CD4-positive, alpha-beta T cell treated with Interferon alpha-2 for 1 hour (primary cell): ENCODE data around the gene RIC8B.
"Not testable (repeated sequence)": the region's sequence is repeated elsewhere in the genome, so short reads cannot be mapped to it uniquely, and the experiment has no call there.

Experiments
- DNase-seq, 2 donors: peaks; one replicate each; pipeline ENCODE4 v3.0.0-alpha.2; 2020 to 2022

The RIC8B gene

DNA sequence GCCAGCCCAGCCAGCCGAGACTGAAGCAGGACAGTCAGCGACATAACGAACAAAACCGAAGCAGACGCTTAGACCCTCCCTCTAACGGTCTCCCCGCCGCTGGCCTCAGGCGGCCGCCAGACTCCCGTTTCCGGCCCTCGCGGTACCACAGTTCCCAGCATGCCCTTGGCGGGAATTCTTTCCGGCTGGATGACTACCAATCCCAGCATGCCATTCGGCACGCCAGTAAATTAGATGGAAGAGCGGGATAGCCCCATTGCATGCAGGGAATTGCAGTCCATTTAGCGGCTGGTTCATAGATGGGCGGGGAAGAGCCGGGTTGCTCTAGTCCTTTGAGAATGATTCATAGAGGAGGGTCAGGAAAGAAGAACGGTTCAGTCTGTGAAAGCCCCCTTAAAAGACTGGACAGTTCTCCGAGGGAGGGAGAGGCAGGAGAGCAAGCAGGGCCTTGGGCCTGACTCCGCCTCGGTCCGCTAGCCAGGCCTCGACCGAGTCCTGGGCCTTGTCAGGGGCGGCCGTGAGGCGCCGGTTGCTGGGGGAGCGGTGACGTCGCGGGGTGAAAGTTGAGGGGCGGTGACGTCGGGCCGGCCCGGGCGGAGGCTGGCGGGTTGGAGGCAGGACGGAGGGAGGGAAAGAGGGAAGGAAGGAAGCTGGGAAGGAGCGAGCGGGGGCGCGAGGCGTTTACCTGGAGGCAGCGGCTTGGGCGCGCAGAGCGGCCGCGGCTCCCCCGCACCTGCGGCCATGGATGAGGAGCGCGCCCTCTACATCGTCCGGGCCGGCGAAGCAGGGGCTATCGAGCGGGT lies at the start of gene RIC8B:
Gene RIC8B (plus strand): TSS at position 678 of the 803 bp plus-strand sequence. CDS start 64 bp downstream, at position 742.
- DNase-seq: peak; percentile 84 to 89

- no peak for DNase-seq
These were observed 49.5 kb upstream of the RIC8B start for GRCh38 chr12:106724934-106725333.

GRCh38 chr12:106726603-106727202 lies 47.8 kb upstream of the RIC8B start:
- DNase-seq: not testable (repeated sequence)

DNA sequence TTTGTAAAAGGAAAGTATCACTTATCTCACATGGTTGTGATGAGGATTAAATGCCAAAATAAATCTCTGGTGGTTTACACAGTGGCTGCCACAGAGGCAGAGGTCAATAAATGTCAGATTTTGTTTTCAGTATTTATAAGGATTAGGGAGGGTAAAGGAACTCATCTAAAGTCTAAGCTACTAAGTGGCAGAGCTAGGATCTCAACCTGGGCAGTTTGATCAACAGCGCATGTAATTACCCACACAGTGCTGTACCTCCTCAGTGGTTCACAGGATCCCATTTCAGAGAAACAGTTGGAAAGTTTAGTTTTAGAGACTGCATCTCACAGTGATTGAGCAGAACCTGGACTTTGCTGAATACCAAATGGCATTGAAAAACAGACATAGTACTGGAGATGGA lies 44.9 kb upstream of the RIC8B start:
- DNase-seq: no peak

DNA sequence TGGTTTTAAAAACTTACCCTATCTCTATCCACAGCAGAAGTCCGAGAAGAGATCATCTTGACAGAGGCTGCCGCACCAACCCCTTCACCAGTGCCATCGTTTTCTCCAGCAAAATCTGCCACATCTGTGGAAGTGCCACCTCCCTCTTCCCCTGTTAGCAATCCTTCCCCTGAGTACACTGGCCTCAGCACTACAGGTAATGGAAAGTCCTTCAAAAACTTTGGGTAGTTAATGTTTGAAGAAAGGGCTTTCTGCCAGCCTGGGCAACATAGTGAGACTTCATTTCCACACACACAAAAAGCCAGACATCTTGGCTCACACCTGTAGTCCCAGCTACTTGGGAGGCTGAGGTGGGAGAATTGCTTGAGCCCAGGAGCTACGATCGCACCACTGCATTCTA lies 41.6 kb upstream of the RIC8B start:
- DNase-seq: no peak

- no peak for DNase-seq
These were observed 40.8 kb upstream of the RIC8B start for GRCh38 chr12:106733660-106734059.

DNA sequence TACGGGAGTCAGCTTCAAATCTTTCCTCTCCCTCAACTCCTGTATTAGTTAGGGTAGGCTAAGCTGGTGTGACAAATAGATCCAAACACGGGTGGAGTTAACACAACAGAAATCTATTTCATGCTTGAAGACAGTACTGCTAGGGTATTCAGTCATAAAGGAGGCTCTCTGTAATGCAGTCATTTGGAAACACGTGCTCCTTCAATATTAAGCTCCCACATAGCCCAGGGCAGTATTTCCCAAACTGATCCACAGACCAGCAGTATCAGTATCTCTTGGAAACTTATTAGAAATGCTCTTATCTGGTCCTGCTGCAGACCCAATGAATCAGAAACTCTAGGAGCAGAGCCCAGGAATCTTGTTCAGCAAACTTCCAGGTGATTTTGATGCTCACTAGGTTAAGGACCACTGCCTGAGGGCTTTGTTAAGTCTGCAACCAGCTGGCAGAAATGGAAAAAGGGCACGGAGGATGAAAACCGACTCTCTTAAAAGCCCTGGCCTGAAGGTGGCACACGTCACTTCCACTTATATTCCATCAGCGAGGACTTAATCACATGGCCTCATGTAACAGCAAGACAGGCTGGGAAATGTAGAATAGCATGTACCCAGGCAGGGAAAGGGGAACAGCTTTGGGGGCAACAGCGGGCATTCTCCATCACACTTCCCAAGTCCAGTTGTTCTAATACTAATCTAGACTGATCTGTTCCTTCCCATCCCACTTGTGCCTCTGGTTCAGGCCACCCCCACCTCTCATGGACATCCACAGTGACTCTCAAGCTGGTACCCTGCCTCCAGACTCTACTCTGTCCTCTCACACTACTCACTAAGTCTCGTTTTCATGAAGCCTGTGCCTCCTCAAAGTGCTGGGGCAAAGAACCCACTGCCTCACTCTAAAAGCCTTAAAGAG lies 38.2 kb upstream of the RIC8B start:
- DNase-seq: peak; percentile 11 to 48

DNA sequence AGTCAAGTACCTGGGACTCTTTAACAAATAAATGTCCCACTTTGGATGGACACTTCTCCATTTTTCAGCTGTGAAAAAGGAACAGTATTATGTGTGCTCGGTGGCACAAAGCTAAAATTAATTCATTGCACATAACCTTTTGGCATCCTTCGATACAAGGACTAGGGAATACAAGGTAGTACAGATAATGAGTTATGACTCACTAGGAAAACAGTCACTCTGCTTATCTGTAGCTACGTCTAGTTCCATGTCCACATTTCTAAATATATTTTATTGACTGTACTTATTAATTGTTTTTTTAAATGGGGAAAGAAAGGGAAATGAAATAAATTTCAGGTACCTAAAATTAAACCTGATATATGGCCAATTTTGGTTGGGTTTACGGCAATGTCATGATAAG lies 35.2 kb upstream of the RIC8B start:
- no peak for DNase-seq

- no peak for DNase-seq
These were observed 34.5 kb upstream of the RIC8B start for GRCh38 chr12:106739815-106740530.

GRCh38 chr12:106740818-106741217 lies 33.7 kb upstream of the RIC8B start:
- no peak for DNase-seq

- no peak for DNase-seq
These were observed 33.2 kb upstream of the RIC8B start for GRCh38 chr12:106741247-106741646.

DNA sequence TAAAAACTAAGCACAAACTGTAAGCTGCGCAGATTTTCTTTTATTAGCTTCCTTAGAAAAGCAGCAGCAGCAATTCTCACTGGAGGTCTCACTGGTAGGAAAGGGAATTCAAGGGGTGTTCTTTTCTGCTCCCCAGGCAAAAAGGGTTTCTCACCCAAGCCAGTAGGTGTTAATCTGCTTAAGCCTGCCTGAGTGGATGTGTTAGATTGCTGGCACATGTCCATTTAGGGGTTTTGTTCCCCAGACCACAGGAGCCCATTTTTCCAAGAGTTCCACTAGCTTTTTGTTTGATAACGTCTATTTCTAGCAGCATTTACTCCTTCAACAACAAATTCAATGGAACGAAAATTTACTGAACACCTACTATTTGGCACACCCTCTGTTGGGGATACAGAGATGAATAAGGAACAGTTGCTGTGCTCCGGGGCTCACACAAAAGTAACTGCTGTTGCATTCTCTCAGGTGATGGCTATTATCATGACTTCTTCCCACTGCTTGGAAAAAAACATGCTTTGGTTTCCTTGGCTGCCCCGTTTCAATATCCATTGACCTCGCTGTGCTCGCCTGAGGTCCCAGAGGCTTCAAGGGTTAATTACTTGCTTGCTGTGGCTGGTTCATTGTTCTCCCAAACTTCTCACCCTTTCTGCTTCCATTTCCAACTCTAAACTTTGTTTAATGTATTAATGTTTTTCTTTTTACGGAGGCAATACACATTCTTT lies 31.1 kb upstream of the RIC8B start:
- DNase-seq: no peak

DNA sequence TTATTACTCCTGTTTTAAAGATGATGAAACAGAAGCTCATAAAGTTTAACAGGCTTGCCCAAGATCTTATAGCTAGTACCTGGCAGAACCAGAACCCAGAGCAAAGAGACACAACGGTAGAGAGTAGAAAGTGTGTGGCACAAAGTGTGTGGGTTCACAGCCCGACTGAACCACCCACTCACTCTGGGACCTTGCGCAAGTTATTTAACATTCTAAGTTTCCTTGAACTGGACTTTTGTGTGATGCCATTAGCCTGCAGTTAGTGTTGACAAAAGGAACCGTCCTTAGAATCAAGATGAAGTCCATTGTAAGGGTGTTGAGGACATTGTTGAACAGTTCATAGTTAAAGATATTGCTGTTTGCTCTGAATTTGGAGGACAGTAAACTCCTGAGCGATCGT lies 29.9 kb upstream of the RIC8B start:
- no peak for DNase-seq

DNA sequence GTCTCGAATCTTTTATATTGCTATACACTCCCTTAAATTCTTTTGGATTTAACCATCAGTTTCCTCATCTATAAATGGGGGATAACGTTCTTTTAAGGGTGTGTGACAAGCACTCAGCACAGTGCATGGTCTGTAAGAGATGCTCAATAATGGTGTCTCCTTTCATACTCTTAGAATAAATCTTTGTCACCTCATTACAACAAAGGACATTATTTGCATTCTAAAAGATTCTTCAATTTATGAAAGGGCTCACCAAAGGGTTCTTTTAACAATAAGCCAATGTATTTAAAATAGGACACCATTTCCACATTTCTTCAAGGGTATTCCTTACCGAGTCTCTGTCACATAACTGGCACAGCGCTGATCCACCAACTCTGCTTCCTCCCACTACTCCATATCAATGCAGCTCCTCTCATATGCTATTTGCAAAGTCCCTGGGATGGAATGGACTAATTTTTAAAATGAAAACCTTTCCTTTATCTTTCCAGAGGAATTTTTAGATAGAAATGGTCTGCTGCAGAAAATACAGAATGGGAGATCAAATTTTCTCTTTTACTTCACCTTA lies 29.2 kb upstream of the RIC8B start:
- no peak for DNase-seq

DNA sequence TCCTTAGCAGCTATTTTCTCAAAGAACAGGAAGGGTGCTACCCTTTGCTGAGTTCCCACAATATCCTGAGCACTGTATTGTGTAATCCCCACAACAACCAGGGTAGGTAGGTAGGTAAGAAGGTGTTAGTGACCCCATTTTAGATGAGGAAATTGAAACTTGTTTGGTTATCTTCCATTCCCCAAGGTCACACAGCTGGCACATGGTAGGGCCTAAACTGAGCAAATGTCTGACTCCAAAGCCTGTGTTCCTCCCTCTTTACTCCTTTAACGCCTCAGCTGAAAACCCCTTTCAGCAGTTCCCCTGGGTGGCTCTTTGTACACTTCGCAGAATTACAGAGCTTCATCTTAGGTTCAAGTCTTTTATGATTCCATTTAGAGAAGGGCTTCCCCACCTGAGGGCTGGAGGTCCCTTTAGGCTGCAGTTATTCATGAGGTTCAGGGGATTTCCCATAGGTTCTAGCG lies 26.5 kb upstream of the RIC8B start:
- peak; percentile 48 to 83 for DNase-seq

DNA sequence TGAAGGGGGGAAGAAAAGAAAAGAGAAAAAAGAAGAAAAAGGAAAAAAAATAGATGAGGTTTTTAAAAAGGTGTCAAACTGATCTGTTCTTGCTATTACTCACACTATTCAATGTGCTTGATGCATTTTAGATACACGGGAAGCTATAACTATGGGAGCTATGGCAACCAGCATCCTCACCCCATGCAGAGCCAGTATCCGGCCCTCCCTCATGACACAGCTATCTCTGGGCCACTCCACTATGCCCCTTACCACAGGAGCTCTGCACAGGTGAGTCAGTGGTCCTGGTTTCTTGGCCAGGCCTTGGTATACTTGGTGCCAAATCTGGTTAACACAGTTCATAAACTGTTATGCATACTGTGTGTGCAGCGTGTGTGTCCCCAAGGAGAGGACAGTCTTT lies 24.0 kb upstream of the RIC8B start:
- peak in 1 of 2 donors; percentile 18 for DNase-seq

GRCh38 chr12:106753526-106753925 lies 21.0 kb upstream of the RIC8B start:
- peak; percentile 35 to 54 for DNase-seq

DNA sequence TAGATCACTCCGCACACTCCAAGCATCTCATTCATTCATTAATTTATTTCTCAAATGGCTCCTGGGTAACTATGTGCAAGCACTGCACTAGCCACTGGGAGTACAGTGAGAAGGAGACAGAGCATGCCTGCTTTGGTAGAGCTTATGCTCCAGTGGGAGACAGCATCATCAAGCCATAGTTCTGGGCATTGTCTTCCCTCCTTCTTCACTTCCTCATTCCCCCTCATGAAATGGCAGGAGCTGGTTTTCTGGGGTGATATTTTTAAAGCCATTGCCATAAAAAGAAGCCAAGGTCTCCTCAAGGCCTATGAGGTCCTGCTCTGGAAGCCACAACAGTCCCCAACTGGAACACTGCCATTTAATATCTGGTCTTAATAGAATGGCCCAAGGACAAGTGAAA lies 20.2 kb upstream of the RIC8B start:
- DNase-seq: no peak

DNA sequence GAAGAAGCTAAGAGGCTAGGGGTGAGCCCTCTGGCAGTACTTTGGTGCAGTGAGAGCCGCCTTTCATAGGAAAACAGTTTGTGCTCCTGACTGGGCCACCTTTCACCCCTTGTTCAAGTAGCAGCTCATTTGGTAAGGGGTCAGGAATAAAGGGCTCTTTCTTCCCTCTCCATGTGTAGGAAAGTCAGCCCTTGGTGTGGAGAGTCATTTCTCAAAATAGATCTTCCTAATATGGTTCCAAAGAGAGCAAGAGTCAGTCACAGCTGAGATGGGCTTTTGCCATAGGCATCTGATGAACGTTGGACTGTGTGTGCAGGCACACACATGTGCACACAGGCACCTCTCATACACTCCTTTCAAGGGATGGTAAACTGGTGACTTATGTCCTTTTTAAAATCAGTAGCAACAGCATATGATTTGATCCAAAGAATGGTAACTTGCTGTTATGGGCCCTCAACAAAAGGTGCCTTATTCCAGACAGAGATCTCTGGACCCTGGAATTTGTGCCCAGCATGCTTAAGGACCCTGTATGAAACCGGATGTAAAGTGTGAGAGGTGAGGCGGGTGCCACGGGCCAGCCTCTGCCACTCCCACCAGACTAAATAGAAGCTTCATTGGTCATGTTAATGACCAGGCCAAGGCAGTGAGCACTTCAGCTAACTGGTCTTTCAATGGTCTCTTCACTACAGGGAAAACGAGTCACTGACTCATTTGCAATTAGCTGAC lies 16.7 kb upstream of the RIC8B start:
- DNase-seq: no peak

- DNase-seq: no peak
These were observed 16.0 kb upstream of the RIC8B start for GRCh38 chr12:106758349-106759110.
